HG03457 (cell line): Measurements from ENCODE around the gene ANKRD11.
"Not testable (repeated sequence)": the region's sequence is repeated elsewhere in the genome, so short reads cannot be mapped to it uniquely, and the experiment has no call there.

ENCODE experiments used
- ATAC-seq: cut with Tn5 transposase; IDR thresholded peaks from one replicate; pipeline ENCODE4 v1.9.1; 2021; ENCODE audit warnings: moderate number of reproducible peaks; ENCODE audit not compliant: unreplicated experiment

ANKRD11 gene

DNA sequence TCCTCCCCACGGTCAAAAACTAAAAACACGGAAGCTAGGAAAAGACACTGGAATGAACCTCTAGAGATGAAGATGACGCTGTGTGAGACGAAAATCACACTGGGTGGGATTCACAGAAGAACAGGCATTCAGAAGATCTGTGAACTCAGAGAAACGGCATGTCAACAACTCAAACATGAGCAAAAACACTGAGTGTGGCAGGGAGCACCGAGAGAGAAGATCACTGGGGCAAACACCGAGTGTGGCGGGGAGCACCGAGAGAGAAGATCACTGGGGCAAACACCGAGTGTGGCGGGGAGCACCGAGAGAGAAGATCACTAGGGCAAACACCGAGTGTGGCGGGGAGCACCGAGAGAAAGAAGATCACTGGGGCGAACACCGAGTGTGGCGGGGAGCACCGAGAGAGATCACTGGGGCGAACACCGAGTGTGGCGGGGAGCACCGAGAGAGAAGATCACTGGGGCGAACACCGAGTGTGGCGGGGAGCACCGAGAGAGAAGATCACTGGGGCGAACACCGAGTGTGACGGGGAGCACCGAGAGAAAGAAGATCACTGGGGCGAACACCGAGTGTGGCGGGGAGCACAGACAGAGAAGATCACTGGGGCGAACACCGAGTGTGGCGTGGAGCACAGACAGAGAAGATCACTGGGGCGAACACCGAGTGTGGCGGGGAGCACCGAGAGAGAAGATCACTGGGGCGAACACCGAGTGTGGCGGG lies 100.7 kb downstream of the ANKRD11 start:
- ATAC-seq, result not testable (repeated sequence)

DNA sequence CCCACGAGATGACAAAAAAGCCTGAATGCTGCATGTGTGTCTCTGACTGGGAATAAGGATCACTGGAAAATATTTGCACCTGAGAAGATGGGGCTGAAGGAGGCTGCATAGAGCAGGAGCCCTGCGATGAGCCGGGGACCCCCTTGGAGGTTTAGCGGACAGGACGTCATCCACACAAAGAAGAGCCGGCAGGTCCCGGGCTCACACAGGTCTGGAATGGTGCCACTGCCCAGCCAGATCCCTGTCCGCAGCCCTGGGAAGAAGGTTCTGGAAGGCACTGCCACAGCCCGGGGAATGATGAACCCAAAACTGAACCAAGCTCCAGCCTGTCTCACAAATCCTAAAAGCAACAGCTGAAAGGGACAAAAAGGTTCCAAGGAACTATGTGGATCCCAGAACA lies 101.8 kb downstream of the ANKRD11 start:
- ATAC-seq, result no peak

DNA sequence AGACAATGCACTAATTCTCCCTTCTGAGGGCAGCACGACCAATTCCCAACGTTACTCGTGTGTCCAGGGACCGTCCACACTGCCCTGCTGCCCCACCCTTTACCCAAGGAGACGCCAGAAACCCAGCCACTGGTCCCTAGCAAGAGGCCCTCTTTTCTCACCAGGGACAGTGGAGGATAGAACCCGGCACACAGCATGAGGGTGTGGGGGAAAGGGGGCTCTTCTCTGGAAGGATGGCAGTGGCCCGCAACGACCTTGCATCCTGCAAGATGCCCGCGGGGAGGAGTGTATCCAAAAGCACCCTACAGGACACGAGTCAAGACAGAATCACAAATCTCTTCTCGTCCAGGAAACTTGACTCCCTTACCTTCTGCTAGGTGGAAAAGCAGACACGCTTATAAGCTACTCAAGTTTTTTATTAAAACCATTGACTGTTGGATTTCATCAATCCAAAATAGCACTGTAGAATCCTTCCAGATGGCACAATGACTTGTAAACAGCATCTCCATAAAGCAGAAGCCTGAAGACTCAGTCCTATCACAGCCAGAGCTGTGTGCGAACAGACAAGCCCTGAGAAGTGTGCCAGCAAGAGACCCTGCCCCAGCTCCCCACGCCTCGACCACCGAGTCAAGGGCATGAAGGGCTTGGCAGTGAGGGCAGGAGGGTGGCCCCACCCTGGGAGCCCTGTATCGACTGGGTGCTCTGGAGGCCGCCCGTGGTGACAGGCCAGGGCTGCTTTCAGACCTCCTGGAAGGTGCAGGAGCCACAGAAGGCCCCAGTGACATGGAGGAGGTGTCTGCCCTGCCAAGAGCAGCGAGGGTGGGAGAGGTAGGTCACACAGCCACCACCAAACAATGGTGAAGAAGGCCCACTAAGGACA lies 103.8 kb downstream of the ANKRD11 start:
- no peak for ATAC-seq

DNA sequence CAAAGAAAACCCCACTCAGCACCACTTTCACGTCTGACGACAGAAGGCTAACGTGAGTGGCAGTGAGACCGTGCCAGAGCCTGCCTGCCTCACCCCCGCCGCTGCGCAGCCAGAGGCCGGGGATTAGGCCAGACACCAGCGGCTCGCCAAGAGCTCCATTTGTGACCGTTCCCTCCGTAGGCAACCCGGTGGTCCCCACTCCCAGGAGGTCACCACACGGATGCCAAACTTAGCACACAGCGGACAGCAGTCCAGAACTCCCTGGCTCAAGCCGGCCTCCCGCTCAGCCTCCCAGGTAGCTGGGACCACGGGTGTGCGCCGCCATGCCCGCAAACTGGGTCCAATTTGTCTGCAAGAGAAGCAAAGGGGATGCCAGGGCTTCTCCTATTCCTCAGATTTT lies 104.6 kb downstream of the ANKRD11 start:
- no peak for ATAC-seq

DNA sequence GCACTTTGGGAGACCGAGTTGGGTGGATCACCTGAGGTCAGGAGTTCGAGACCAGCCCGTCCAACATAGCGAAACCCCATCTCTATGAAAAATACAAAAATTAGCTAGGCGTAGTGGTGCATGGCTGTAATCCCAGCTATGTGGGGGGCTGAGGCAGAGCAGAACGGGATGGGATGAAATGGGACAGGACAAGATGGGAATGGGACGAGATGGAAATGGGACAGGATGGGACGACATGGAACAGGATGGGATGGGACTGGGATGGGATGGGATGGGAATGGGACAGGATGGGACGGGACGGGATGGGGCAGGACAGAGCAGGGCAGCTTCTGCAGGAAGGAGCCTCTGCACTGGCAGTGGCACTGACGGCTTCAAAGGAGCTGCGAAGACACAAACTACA lies 106.1 kb downstream of the ANKRD11 start:
- no peak for ATAC-seq

DNA sequence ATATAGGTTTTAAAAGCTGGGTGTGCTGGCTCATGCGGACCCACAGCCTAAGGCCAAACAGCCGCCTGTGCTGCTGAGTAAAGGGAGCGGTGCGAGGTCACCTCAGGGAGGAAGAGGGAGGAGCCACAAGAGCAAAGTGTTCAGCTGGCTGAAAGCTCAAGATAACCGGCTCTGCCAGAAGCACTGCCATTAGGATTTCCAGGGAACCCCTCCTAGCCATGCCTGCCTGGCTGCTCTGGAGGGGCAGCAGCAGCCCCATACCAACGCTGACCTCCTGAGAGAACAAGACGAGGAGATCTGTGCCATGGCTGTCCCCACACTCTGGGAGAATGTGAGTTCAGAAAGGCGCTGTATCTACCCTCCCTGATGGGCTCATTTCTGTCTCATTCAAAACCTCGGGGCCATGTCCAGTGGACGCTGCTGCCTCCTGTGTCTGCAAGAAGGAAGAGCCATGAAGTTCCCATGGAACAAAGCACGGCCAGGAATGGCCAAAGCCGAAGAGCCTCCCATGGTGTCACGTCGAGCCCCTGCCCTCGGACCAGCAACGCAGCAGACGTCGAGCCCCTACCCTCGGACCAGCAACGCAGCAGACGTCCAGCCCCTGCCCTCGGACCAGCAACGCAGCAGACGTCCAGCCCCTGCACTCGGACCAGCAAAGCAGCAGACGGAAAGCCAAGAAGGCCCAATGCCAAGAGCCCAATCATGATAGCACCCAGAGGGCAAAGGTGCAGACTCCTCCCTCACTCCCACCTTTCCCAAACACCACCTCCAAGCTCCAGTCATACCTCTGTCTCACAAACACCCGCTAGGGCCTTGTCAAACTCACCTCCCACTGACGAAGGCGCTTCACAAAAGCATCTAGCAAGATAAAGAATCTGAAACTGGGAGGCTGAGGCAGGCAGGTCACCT lies 107.0 kb downstream of the ANKRD11 start:
- ATAC-seq, result no peak

DNA sequence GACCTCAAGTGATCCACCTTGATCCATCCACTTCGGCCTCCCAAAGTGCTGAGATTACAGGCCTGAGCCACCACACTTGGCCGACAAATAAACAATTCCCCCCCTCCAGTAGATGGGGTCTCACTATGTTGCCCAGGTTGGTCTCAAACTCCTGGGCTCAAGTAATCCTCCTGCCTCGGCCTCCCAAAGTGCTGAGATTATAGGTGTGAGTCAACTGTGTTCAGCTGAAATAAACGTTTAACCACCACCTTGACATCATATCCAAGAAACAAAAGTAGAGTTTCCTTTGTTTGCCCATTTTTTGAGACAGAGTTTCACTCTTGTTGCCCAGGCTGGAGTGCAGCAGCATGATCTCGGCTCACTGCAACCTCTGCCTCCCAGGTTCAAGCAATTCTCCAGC lies 107.8 kb downstream of the ANKRD11 start:
- ATAC-seq, result not testable (repeated sequence)

DNA sequence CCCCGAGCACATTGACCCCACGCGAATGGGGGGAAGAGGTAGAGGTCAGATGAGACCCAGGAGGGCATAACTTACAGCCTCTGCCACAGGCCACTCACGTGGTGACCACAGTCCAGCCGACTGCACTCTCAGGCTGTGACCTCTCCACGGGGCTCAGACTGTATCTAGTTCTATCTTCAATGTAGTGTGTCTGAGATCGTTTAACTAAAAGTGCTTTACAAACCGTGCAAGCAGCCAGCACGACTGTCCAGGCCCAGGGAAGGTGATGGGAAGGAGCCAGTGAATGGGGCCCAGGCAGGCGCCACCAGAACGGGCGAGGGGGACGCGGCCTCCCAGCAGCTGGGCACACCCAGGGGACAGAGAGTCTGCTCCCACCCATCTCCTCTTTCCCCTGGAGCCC lies 108.6 kb downstream of the ANKRD11 start:
- ATAC-seq, result no peak

DNA sequence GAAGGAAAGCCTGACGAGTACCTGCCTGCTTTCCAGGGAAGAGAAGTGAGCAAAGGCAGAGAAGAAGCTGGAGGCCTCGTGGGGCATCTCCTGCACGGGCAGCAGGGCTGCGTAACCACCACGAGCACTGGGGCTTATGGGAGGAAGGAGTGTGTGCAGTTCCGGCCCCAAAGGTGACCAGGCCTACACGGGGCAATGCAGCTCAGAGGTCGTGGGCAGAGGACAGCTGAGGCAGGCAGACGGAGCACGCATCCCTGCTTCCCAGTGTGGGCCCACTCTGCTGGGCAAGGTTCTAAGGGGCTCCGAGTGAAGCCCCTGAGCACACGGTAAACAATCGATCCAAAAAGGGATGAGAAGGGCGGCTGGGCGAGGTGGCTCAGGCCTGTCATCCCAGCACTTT lies 109.7 kb downstream of the ANKRD11 start:
- no peak for ATAC-seq

DNA sequence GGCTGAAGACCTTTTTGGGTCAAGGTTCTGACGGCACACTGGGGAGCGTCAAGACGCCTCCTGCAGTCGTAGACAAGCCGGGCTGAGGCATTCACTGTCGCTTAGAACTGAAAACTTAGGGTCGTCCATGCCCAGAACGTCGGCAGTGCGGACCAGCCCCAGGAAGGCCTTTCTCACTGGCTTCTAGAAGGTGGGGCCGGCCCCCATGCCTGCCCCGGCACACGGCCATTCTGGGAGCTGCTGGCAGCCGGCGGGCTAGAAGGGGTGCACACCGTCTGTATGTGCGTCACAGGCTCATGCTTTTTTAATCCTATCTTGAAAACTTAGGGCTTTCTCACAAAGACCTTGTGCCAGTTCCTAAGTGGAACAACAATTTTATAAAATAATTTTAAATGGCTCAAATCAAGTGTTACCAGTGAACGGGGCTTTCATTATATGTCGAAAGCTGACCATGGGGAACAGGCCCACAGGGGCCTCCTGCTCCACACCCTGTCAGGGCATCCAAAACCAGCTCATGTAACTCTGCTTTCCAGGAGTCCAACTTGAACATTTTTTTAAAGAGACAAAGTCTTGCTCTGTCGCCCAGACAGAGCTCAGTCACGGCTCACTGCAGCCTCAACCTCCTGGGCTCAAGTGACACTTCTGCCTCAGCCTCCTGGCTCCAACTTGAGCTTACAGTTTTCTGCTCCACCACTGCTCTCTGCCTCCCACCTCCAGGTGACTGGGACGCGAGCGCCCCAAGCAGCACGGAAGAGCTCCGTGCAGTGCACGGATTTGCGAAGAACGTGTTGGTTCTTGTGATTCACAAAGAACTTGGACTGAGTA lies 111.2 kb downstream of the ANKRD11 start:
- ATAC-seq, result no peak

DNA sequence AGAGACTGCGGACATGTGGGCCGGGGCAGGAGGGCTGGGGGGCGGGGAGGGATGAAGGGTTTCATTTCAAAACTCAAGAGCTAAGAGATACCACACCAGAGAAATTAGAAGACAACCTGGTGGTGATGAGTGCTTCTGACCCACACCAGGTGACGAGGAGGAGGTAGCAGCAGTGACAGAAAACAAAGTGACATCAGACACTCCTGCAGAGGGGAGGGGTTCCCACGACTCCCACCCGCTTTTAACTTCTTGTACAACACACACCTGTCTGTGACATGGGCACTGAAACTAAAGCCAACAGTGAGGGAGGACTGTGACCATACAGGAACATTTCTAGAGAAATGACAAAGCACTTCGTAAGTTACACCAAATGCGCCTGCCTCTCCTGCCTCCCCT lies 112.9 kb downstream of the ANKRD11 start:
- no peak for ATAC-seq

DNA sequence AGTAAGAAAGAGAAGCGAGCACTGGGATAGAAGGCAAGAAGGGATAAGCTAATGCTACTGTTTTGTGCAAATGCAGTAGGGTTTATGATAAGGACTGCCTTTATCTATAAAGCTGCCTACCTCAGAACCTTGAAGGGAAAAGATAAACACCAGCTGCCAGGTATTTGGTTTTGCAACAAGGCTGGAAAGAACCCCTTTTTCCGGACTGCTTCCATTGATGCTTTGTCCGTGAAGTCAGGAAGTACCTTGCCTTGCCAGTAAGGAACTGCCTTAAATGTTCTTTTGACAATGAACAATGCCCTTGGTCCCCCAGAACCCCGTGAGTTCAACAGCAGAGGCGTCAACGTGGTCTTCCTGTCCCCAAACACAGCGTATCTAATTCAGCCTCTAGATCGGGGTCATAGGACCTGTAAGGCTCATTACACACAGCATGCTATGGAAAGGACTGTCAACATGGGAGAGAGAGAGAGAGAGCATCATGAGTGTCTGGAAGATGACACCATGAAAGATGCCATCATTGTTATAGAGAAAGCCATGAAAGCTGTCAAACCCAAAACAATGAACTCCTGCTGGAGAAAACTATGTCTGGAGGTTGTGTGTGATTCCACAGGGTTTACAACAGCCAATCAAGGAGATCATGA lies 113.4 kb downstream of the ANKRD11 start:
- no peak for ATAC-seq

DNA sequence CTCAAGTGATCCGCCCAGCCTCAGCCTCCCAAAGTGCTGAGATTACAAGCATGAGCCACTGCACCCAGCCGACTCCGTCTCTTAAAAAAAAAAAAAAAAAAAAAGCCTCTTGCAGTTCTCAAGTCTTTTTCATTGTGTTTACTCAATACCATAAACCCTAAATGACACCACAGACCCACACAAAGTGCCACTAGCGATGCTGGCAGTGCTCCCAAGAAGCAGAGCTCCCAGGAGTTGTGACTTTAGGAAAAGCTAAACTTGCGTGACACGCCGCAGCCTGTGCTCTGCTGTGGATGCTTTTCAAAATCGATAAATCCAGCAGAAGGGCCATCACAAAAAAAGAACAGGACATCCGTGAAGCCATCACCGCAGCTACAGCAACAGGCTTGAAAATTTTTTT lies 114.7 kb downstream of the ANKRD11 start:
- no peak for ATAC-seq

DNA sequence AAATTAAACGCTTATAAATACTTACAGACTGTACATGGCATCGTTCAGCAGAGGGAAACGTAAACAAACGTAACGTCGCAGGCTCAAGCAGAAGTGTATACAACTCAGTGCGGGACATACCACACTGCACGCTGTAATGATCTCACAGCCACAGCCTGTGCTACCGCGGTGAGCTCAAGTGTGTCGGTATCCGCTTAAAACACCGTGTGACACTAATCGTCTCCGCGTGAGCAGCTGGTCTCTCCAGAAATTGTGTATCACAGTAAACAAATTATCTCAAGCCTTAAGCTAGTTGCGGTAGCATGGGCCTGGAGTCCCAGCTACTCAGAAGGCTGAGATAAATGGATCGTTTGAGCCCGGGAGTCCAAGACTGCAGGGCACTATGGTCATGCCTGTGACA lies 115.3 kb downstream of the ANKRD11 start:
- ATAC-seq, result no peak

DNA sequence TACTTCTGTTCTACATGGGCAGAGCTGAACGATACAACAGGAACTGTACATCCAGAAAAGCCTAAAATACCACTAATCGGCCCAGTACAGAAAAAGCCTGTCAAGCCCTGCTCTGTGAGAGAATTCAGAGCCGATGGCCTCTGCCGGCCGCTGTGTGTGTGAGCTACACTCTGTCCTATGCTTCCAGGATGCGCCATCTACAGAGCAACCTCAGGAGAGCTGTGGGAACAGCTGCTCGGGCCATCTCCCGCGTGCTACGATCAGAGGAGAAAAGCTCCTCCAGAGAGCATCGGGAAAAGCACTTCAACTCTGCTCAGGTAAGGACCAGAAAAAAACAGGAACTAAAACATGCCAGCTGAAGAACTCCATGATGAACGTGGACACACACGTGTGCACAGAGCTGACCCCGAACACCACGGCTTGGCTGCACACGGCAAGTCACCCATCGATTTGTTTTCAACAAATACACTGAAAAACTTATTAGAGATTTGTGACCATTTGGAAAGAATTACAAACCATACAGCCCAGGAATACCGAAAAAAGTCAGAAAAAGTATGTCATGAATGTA lies 115.9 kb downstream of the ANKRD11 start:
- no peak for ATAC-seq

DNA sequence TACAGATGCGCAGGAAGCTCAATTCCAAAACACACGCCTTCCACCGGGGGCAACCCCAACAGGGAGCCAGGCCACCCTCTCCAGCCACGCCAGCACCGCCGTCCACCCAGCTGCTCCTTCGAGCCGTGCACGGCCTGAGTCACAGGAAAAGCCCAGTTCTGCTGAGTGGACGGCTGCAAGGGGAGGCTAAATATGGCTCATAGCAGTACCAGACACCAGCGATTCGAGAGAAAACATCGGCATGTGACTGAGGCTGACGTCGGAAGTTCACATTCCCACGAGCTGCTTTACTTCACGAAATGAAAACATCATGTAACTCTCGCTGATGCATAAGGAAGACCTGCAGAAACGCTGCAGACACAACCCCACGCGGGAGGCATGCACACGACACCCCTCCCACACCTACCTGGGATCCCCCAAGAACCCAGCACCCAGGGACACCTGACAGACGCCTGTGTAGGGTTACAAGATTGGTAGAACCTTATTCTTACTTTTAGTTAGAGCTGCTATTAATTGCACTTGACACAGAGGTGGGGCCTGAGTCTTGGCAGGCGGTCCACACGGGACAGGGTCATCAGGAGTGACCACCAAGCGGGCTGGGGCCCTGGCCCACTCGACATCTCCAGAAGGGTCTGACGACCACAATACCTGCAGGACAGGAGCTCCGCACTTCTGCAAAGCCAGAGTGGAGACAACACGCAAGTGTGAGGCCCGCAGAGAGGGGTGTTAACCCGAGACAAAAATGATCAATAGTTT lies 116.8 kb downstream of the ANKRD11 start:
- no peak for ATAC-seq

DNA sequence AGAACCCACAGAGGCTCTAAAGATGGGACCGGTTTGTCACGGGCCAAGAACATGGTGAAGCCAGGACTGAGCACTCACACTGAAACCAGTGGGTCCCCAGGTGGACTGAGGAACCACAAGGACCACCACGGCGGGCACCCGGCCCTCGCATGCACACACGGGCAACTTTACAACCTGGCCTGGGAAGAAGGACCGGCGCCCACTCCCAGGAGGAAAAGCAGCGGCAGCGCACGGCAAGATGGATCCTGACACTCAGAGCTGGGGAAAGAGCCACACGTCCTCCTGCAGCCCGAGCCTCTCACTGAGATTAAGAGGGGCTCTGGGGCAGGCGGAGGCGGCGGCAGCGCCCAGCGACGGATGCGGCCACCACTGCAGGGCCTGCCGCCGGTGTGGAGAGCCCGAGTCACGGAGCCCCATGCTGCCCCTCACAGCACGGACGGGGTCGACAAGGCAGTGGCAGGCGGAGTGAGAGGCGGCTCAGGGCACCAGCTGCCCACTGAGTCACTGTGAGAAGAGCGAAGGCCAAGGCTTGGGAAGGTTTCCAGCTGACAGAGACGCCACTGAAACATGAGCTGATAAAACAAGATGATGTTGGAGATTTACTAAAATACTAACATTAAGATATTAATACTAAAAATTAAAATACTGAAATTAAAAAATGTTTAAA lies 118.3 kb downstream of the ANKRD11 start:
- ATAC-seq, result no peak

DNA sequence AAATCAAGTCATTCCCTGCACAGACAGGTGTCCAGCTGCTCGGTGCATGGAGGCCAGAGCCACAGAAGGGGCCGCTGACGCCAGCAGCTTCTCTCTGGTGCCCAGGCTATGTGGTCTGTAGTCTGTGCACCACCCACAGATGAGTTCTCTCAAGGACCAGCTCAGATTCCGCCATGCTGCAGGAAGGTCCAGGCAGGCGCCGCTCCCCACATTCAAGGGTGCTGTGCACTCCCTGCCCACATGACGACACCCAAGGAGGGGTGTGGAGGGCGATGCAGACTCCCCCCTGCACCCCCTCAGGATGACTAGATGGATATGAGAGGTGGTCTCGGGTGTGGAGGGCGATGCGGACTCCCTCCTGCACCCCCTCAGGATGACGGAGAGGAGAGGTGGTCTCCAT lies 119.0 kb downstream of the ANKRD11 start:
- no peak for ATAC-seq
